HG02840 (cell line): Measurements from ENCODE around the gene SSX2IP.
"Not testable (repeated sequence)": the region's sequence is repeated elsewhere in the genome, so short reads cannot be mapped to it uniquely, and the experiment has no call there.

ENCODE experiments used
- ATAC-seq: cut with Tn5 transposase; IDR thresholded peaks from one replicate; pipeline ENCODE4 v1.9.1; 2021; ENCODE audit warnings: mild to moderate bottlenecking, moderate library complexity, moderate number of reproducible peaks; ENCODE audit not compliant: unreplicated experiment, low FRiP score

Gene SSX2IP

GRCh38 chr1:84690397-84691121 lies at the start of gene SSX2IP:
SSX2IP (minus strand) TSS chr1:84690461; CDS start chr1:84671219, 19,242 bp downstream.
- peak; percentile 96 for ATAC-seq

GRCh38 chr1:84738237-84738636 lies 48.0 kb upstream of the SSX2IP start:
- ATAC-seq, result no peak

- no peak for ATAC-seq
Observed at GRCh38 chr1:84737590-84737989, 47.3 kb upstream of the SSX2IP start.

- ATAC-seq, result no peak
Observed at GRCh38 chr1:84736944-84737343, 46.7 kb upstream of the SSX2IP start.

GRCh38 chr1:84736445-84736844 lies 46.2 kb upstream of the SSX2IP start:
- ATAC-seq, result no peak

- no peak for ATAC-seq
Observed at GRCh38 chr1:84735483-84735882, 45.2 kb upstream of the SSX2IP start.

- ATAC-seq, result no peak
Observed at GRCh38 chr1:84732520-84732919, 42.3 kb upstream of the SSX2IP start.

- ATAC-seq, result no peak
Observed at GRCh38 chr1:84731519-84731918, 41.3 kb upstream of the SSX2IP start.

- not testable (repeated sequence) for ATAC-seq
Observed at GRCh38 chr1:84727711-84728110, 37.5 kb upstream of the SSX2IP start.

GRCh38 chr1:84726593-84727499 lies 36.6 kb upstream of the SSX2IP start:
- ATAC-seq, result no peak

- no peak for ATAC-seq
Observed at GRCh38 chr1:84724128-84724860, 34.0 kb upstream of the SSX2IP start.

- no peak for ATAC-seq
Observed at GRCh38 chr1:84722794-84723193, 32.5 kb upstream of the SSX2IP start.

- not testable (repeated sequence) for ATAC-seq
Observed at GRCh38 chr1:84721872-84722271, 31.6 kb upstream of the SSX2IP start.

- ATAC-seq, result no peak
Observed at GRCh38 chr1:84721152-84721551, 30.9 kb upstream of the SSX2IP start.

GRCh38 chr1:84720221-84720780 lies 30.0 kb upstream of the SSX2IP start:
- ATAC-seq, result no peak

GRCh38 chr1:84719543-84720217 lies 29.4 kb upstream of the SSX2IP start:
- ATAC-seq, result no peak

- no peak for ATAC-seq
Observed at GRCh38 chr1:84715342-84716019, 25.2 kb upstream of the SSX2IP start.

GRCh38 chr1:84712276-84712874 lies 22.1 kb upstream of the SSX2IP start:
- no peak for ATAC-seq

- no peak for ATAC-seq
Observed at GRCh38 chr1:84711869-84712268, 21.6 kb upstream of the SSX2IP start.
